ENCODE results near the gene FLOT1. TPM values are rescaled to one million over a fixed set of nuclear protein-coding genes. Genes with fewer than 3 reads are reported as not detected.

The FLOT1 gene
- total and polyA plus RNA-seq, 2 of the 13 experiments (the other 11 are each of a cell fraction or from before 2014, with no cell fraction given), result 82.3 to 130 TPM

- TF ChIP-seq, protein P1, sequence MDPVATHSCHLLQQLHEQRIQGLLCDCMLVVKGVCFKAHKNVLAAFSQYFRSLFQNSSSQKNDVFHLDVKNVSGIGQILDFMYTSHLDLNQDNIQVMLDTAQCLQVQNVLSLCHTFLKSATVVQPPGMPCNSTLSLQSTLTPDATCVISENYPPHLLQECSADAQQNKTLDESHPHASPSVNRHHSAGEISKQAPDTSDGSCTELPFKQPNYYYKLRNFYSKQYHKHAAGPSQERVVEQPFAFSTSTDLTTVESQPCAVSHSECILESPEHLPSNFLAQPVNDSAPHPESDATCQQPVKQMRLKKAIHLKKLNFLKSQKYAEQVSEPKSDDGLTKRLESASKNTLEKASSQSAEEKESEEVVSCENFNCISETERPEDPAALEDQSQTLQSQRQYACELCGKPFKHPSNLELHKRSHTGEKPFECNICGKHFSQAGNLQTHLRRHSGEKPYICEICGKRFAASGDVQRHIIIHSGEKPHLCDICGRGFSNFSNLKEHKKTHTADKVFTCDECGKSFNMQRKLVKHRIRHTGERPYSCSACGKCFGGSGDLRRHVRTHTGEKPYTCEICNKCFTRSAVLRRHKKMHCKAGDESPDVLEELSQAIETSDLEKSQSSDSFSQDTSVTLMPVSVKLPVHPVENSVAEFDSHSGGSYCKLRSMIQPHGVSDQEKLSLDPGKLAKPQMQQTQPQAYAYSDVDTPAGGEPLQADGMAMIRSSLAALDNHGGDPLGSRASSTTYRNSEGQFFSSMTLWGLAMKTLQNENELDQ (CRISPR knock-in tag; IDR thresholded peaks at IDR 0.05; ENCODE audit: borderline replicate concordance), result 0 out of 2 replicates have a peak, but pooled peaks have one; percentile 16
- peak; percentile 100 for TF ChIP-seq AGO1 (IDR thresholded peaks at IDR 0.05; ENCODE audit: low read depth, low read length, poor library complexity, severe bottlenecking)
- no peak; the same call in 1 of the 2 replicates for TF ChIP-seq ZNF180 (CRISPR knock-in tag; IDR thresholded peaks at IDR 0.05; ENCODE audit: borderline replicate concordance, low read depth)
- peak; percentile 87 for TF ChIP-seq KAT7 (CRISPR knock-in tag; IDR thresholded peaks at IDR 0.05; ENCODE audit: borderline replicate concordance)
- peak; percentile 97; the same call in 1 of the 2 replicates for TF ChIP-seq ZNF672 (CRISPR knock-in tag; IDR thresholded peaks at IDR 0.05)
- TF ChIP-seq ZNF12 (CRISPR knock-in tag; IDR thresholded peaks at IDR 0.05), result peak; percentile 68; the same call in 1 of the 2 replicates
- TF ChIP-seq, protein P2, sequence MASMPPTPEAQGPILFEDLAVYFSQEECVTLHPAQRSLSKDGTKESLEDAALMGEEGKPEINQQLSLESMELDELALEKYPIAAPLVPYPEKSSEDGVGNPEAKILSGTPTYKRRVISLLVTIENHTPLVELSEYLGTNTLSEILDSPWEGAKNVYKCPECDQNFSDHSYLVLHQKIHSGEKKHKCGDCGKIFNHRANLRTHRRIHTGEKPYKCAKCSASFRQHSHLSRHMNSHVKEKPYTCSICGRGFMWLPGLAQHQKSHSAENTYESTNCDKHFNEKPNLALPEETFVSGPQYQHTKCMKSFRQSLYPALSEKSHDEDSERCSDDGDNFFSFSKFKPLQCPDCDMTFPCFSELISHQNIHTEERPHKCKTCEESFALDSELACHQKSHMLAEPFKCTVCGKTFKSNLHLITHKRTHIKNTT (CRISPR knock-in tag; IDR thresholded peaks at IDR 0.05), result no peak
- peak; percentile 100 for TF ChIP-seq ZC3H13 (CRISPR knock-in tag; IDR thresholded peaks at IDR 0.05)
- TF ChIP-seq ZFP90 (CRISPR knock-in tag; IDR thresholded peaks at IDR 0.05; ENCODE audit: borderline replicate concordance), result peak; percentile 87
- TF ChIP-seq ZBTB42 (CRISPR knock-in tag; IDR thresholded peaks at IDR 0.05), result no peak
- peak; percentile 85 for TF ChIP-seq MAX (IDR thresholded peaks at IDR 0.05)
- peak; percentile 100 for TF ChIP-seq REL (CRISPR knock-in tag; conservative IDR thresholded peaks at IDR 0.05)
- TF ChIP-seq IRX3 (CRISPR knock-in tag; IDR thresholded peaks at IDR 0.05; ENCODE audit: borderline replicate concordance, low read depth), result 0 out of 2 replicates have a peak, but pooled peaks have one; percentile 18
- TF ChIP-seq SAFB2 (CRISPR knock-in tag; IDR thresholded peaks at IDR 0.05; ENCODE audit: borderline replicate concordance, low read depth), result peak; percentile 100
- 0 out of 2 replicates have a peak, but pooled peaks have one; percentile 21 for TF ChIP-seq ZNF839 (CRISPR knock-in tag; IDR thresholded peaks at IDR 0.05; ENCODE audit: borderline replicate concordance)
- peak; percentile 98 for TF ChIP-seq SRSF1 (optimal IDR thresholded peaks at IDR 0.05; ENCODE audit: low read depth, low read length)
- TF ChIP-seq DPF2 (CRISPR knock-in tag; IDR thresholded peaks at IDR 0.05; ENCODE audit: borderline replicate concordance, low read depth), result no peak
- TF ChIP-seq NR2F2 (IDR thresholded peaks at IDR 0.05; ENCODE audit: borderline replicate concordance, low read depth), result peak; percentile 81
- TF ChIP-seq, protein P3, sequence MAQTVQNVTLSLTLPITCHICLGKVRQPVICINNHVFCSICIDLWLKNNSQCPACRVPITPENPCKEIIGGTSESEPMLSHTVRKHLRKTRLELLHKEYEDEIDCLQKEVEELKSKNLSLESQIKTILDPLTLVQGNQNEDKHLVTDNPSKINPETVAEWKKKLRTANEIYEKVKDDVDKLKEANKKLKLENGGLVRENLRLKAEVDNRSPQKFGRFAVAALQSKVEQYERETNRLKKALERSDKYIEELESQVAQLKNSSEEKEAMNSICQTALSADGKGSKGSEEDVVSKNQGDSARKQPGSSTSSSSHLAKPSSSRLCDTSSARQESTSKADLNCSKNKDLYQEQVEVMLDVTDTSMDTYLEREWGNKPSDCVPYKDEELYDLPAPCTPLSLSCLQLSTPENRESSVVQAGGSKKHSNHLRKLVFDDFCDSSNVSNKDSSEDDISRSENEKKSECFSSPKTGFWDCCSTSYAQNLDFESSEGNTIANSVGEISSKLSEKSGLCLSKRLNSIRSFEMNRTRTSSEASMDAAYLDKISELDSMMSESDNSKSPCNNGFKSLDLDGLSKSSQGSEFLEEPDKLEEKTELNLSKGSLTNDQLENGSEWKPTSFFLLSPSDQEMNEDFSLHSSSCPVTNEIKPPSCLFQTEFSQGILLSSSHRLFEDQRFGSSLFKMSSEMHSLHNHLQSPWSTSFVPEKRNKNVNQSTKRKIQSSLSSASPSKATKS (CRISPR knock-in tag; IDR thresholded peaks at IDR 0.05), result peak; percentile 92
- TF ChIP-seq TFDP1 (CRISPR knock-in tag; IDR thresholded peaks at IDR 0.05; ENCODE audit: borderline replicate concordance), result no peak; the same call in none of the 2 replicates
- peak; percentile 68 for TF ChIP-seq XRCC5 (optimal IDR thresholded peaks at IDR 0.05; ENCODE audit: low read length)
Measured at GRCh38 chr6:30742316-30743098, at the start of gene FLOT1 (continued).
